Activated T-cell treated with anti-CD3 and anti-CD28 coated beads, Interleukin-2, amount 50 U/mL, for 24 hours (primary cell): ENCODE results near the gene TMC2.

Experiments used
- DNase-seq: peaks from one replicate; pipeline ENCODE4 v3.0.0-alpha.2; 2020
- H3K27ac Mint-ChIP-seq: 2 replicates; pipeline ENCODE4 v1.8.0; 2020; ENCODE audit warnings: mild to moderate bottlenecking, mixed read lengths
- H3K27me3 Mint-ChIP-seq: 2 replicates; pipeline ENCODE4 v1.8.0; 2020; ENCODE audit warnings: mixed read lengths
- H3K36me3 Mint-ChIP-seq: 2 replicates; pipeline ENCODE4 v1.8.0; 2020; ENCODE audit warnings: low read depth, mixed read lengths
- H3K4me1 Mint-ChIP-seq: 2 replicates; pipeline ENCODE4 v1.8.0; 2020; ENCODE audit warnings: low read depth, mixed read lengths
- H3K4me3 Mint-ChIP-seq: 2 replicates; pipeline ENCODE4 v1.8.0; 2020; ENCODE audit warnings: mild to moderate bottlenecking, moderate library complexity, mixed read lengths
- H3K9me3 Mint-ChIP-seq: 2 replicates; pipeline ENCODE4 v1.8.0; 2020; ENCODE audit warnings: mixed read lengths

TMC2 gene

GRCh38 chr20:2595076-2595475, 58.7 kb downstream of the TMC2 start:
- DNase-seq = no peak
- Mint-ChIP-seq H3K4me3 (no peak overlapping the region), H3K9me3 (no peaks in the 10 kb centered on the region), H3K27ac (no peak overlapping the region), H3K27me3 (peaks cover 29% of the 10 kb centered on the region), H3K36me3 (no peaks in the 10 kb centered on the region), H3K4me1 (no peaks in the 10 kb centered on the region)

- Mint-ChIP-seq H3K4me1 (no peaks in the 10 kb centered on the region), H3K9me3 (no peaks in the 10 kb centered on the region), H3K27ac (no peak overlapping the region), H3K36me3 (no peaks in the 10 kb centered on the region), H3K4me3 (no peak overlapping the region), H3K27me3 (peaks cover 24% of the 10 kb centered on the region)
- no peak for DNase-seq
Measured at GRCh38 chr20:2596673-2597279, 60.4 kb downstream of the TMC2 start.

GRCh38 chr20:2599288-2600006, 63.1 kb downstream of the TMC2 start:
- DNase-seq = no peak
- Mint-ChIP-seq H3K4me1 (no peaks in the 10 kb centered on the region), H3K4me3 (no peak overlapping the region), H3K27ac (no peak overlapping the region), H3K36me3 (no peaks in the 10 kb centered on the region), H3K27me3 (peaks cover 12% of the 10 kb centered on the region), H3K9me3 (no peaks in the 10 kb centered on the region)

GRCh38 chr20:2602046-2602735, 65.8 kb downstream of the TMC2 start:
- Mint-ChIP-seq H3K4me3 (no peak overlapping the region), H3K27ac (no peak overlapping the region), H3K27me3 (no peaks in the 10 kb centered on the region), H3K36me3 (no peaks in the 10 kb centered on the region), H3K4me1 (no peaks in the 10 kb centered on the region), H3K9me3 (peaks cover 1% of the 10 kb centered on the region)
- no peak for DNase-seq

GRCh38 chr20:2602746-2603145, 66.4 kb downstream of the TMC2 start:
- no peak overlapping the region for H3K27ac Mint-ChIP-seq
- no peak overlapping the region for H3K4me3 Mint-ChIP-seq
- H3K36me3 Mint-ChIP-seq = no peaks in the 10 kb centered on the region
- DNase-seq = no peak
- H3K4me1 Mint-ChIP-seq = no peaks in the 10 kb centered on the region
- H3K9me3 Mint-ChIP-seq = peaks cover 5% of the 10 kb centered on the region
- H3K27me3 Mint-ChIP-seq = no peaks in the 10 kb centered on the region

- Mint-ChIP-seq H3K27me3 (no peaks in the 10 kb centered on the region), H3K4me1 (no peaks in the 10 kb centered on the region), H3K36me3 (no peaks in the 10 kb centered on the region), H3K9me3 (peaks cover 7% of the 10 kb centered on the region), H3K4me3 (no peak overlapping the region), H3K27ac (no peak overlapping the region)
- DNase-seq = no peak
Measured at GRCh38 chr20:2603816-2604505, 67.6 kb downstream of the TMC2 start.

DNA sequence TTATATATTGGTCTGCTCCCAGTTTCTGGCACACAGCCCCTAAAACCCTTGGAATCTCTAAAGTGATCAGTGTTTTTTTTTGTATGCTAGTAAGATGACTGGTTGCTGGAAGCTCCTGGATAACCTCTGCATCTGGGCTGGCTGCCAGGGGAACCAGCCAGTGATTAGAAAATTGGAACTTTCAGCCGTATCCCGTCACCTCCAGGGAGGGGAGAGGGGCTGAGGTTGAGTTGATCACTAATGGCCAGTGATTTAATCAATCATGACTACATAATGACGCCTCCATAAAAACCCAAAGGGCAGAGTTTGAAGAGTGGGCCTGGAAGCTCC, 68.1 kb downstream of the TMC2 start:
- Mint-ChIP-seq H3K27me3 (peaks cover 3% of the 10 kb centered on the region), H3K9me3 (peaks cover 7% of the 10 kb centered on the region), H3K4me3 (no peak overlapping the region), H3K4me1 (no peaks in the 10 kb centered on the region), H3K27ac (no peak overlapping the region), H3K36me3 (no peaks in the 10 kb centered on the region)
- DNase-seq = no peak

DNA sequence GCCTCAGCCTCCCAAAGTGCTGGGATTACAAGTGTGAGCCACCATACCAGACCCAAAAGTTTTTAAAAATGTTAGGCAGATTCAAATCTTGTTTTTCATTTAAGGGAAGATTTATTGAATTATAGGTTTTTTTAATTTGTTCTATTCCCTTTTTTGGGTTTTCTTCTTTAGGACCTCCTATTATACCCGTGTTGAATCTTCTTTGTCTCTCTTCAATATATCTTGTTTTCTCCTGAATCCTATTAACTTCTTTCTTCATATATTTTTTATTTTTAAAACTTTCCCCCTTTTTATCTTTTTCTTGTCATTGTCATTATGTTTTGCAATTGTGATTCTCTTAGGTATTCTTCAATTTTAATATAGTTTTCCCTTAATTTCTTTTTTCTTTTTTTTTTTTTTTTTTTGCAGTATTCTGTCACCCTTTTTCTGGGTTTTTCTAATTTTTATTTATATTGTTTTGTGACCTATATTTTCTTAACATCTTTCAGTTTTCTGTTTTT, 70.2 kb downstream of the TMC2 start:
- DNase-seq = no peak
- Mint-ChIP-seq H3K27ac (no peak overlapping the region), H3K27me3 (peaks cover 18% of the 10 kb centered on the region), H3K9me3 (peaks cover 7% of the 10 kb centered on the region), H3K36me3 (no peaks in the 10 kb centered on the region), H3K4me3 (no peak overlapping the region), H3K4me1 (no peaks in the 10 kb centered on the region)

DNA sequence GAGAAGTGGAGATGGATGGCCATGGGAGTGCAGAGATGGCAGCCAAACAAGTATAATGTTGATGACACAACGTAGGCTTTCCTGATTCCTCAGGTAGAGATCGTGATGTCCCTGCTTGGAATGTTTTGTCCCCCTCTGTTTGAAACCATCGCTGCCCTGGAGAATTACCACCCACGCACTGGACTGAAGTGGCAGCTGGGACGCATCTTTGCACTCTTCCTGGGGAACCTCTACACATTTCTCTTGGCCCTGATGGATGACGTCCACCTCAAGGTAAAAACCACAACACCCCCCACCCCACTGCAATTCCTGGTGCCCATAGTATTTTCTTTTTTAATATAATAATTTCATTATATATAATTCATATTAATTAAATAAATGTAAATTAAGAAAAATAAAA, 74.0 kb downstream of the TMC2 start:
- Mint-ChIP-seq H3K4me3 (no peak overlapping the region), H3K27ac (no peak overlapping the region), H3K36me3 (no peaks in the 10 kb centered on the region), H3K27me3 (peaks cover 27% of the 10 kb centered on the region), H3K4me1 (no peaks in the 10 kb centered on the region), H3K9me3 (peaks cover 7% of the 10 kb centered on the region)
- DNase-seq = no peak

DNA sequence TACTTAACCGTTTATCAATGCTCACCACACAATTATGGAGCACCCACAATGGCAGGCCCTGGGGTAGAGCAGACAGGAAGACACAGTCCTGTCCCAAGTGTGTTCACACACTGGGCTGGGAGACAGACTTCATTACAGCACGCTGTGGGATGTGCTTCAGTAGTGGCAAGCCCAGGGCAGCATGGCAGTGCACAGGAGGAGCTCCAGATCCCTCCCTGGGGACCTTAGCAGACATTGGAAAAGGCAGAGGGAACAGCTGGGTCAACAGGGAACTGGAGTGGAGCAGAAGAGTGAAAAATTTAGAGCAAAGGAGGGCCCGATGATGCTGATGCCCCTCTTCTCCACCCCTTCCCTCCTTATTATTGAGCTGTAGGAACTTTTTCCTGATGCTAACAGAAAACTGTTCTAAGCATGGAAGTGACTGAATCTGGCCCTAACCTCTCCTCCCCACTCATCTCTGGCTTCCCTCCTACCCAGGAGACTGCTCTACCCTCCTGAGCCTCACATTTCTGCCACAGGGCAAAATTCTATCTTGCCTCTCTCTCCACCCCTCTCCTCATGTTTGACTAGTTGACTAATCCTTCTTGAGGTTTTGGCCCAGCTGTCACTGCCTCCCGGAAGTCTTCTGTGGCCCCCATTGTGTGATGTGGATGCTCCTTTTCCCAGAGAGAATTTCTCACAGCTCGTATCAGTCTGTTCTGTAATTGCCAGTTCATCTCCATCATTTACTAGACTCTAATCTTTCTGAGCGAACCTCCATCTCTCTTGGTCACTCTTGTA, 74.8 kb downstream of the TMC2 start:
- Mint-ChIP-seq H3K27me3 (peaks cover 29% of the 10 kb centered on the region), H3K36me3 (no peaks in the 10 kb centered on the region), H3K27ac (no peak overlapping the region), H3K9me3 (peaks cover 7% of the 10 kb centered on the region), H3K4me3 (no peak overlapping the region), H3K4me1 (no peaks in the 10 kb centered on the region)
- no peak for DNase-seq

- Mint-ChIP-seq H3K4me3 (no peak overlapping the region), H3K27me3 (peaks cover 32% of the 10 kb centered on the region), H3K27ac (no peak overlapping the region), H3K4me1 (no peaks in the 10 kb centered on the region), H3K36me3 (no peaks in the 10 kb centered on the region), H3K9me3 (peaks cover 7% of the 10 kb centered on the region)
- no peak for DNase-seq
Measured at GRCh38 chr20:2612073-2612472, 75.7 kb downstream of the TMC2 start.

GRCh38 chr20:2616634-2617033, 80.3 kb downstream of the TMC2 start:
- DNase-seq = no peak

DNA sequence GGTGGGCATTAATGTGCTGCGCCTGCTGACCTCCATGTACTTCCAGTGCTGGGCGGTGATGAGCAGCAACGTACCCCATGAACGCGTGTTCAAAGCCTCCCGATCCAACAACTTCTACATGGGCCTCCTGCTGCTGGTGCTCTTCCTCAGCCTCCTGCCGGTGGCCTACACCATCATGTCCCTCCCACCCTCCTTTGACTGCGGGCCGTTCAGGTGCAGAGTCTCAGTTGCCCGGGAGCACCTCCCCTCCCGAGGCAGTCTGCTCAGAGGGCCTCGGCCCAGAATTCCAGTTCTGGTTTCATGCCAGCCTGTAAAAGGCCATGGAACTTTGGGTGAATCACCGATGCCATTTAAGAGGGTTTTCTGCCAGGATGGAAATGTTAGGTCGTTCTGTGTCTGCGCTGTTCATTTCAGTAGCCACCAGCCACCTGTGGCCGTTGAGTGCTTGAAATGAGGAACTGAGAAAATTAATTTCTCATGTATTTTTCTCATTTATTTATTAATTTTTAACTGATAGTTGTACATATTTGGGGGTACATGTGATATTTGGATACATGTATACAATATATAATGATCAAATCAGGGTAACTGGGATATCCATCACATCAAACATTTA, 80.8 kb downstream of the TMC2 start:
- Mint-ChIP-seq H3K36me3 (no peaks in the 10 kb centered on the region), H3K4me3 (no peak overlapping the region), H3K4me1 (peaks cover 2% of the 10 kb centered on the region), H3K27me3 (peaks cover 39% of the 10 kb centered on the region), H3K9me3 (no peaks in the 10 kb centered on the region), H3K27ac (no peak overlapping the region)
- DNase-seq = no peak

More at GRCh38 chr20:2616634-2617033, 80.3 kb downstream of the TMC2 start:
- Mint-ChIP-seq H3K27me3 (peaks cover 38% of the 10 kb centered on the region), H3K27ac (no peak overlapping the region), H3K4me1 (peaks cover 2% of the 10 kb centered on the region), H3K4me3 (no peak overlapping the region), H3K9me3 (no peaks in the 10 kb centered on the region), H3K36me3 (no peaks in the 10 kb centered on the region)

DNA sequence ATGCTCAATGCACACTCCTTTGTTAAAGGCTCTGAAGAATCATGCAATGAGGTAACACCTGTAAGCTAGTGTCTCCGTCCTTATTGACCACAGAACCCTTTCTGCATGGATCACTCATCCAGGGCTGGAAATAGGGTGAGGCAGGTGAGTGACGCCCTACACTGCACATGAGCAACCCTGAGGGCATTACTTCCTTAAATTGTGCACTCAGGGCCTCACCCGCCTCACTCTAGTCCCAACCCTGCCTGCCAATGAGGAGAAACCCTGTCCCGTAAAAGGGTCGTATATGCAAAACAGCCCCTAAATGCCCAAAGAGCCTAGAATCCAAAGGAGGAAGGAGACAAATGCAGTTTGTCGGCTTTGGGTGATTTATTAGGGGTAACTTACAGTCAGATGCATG, 82.4 kb downstream of the TMC2 start:
- peaks cover 34% of the 10 kb centered on the region for H3K27me3 Mint-ChIP-seq
- no peak overlapping the region for H3K27ac Mint-ChIP-seq
- peaks cover 2% of the 10 kb centered on the region for H3K4me1 Mint-ChIP-seq
- no peaks in the 10 kb centered on the region for H3K36me3 Mint-ChIP-seq
- DNase-seq = no peak
- no peaks in the 10 kb centered on the region for H3K9me3 Mint-ChIP-seq
- H3K4me3 Mint-ChIP-seq = no peak overlapping the region
